ENCODE data around the gene PTOV1. TPM values are rescaled to one million over a fixed set of nuclear protein-coding genes. Genes with fewer than 3 reads are reported as not detected.

The PTOV1 gene
- total and polyA plus RNA-seq, 2 of the 8 experiments (the other 6 are each of a cell fraction or from before 2014, with no cell fraction given) = 147 to 251 TPM

GRCh38 chr19:49883094-49883493, 32.1 kb downstream of the PTOV1 start (continued):
- TF ChIP-seq, protein P1, sequence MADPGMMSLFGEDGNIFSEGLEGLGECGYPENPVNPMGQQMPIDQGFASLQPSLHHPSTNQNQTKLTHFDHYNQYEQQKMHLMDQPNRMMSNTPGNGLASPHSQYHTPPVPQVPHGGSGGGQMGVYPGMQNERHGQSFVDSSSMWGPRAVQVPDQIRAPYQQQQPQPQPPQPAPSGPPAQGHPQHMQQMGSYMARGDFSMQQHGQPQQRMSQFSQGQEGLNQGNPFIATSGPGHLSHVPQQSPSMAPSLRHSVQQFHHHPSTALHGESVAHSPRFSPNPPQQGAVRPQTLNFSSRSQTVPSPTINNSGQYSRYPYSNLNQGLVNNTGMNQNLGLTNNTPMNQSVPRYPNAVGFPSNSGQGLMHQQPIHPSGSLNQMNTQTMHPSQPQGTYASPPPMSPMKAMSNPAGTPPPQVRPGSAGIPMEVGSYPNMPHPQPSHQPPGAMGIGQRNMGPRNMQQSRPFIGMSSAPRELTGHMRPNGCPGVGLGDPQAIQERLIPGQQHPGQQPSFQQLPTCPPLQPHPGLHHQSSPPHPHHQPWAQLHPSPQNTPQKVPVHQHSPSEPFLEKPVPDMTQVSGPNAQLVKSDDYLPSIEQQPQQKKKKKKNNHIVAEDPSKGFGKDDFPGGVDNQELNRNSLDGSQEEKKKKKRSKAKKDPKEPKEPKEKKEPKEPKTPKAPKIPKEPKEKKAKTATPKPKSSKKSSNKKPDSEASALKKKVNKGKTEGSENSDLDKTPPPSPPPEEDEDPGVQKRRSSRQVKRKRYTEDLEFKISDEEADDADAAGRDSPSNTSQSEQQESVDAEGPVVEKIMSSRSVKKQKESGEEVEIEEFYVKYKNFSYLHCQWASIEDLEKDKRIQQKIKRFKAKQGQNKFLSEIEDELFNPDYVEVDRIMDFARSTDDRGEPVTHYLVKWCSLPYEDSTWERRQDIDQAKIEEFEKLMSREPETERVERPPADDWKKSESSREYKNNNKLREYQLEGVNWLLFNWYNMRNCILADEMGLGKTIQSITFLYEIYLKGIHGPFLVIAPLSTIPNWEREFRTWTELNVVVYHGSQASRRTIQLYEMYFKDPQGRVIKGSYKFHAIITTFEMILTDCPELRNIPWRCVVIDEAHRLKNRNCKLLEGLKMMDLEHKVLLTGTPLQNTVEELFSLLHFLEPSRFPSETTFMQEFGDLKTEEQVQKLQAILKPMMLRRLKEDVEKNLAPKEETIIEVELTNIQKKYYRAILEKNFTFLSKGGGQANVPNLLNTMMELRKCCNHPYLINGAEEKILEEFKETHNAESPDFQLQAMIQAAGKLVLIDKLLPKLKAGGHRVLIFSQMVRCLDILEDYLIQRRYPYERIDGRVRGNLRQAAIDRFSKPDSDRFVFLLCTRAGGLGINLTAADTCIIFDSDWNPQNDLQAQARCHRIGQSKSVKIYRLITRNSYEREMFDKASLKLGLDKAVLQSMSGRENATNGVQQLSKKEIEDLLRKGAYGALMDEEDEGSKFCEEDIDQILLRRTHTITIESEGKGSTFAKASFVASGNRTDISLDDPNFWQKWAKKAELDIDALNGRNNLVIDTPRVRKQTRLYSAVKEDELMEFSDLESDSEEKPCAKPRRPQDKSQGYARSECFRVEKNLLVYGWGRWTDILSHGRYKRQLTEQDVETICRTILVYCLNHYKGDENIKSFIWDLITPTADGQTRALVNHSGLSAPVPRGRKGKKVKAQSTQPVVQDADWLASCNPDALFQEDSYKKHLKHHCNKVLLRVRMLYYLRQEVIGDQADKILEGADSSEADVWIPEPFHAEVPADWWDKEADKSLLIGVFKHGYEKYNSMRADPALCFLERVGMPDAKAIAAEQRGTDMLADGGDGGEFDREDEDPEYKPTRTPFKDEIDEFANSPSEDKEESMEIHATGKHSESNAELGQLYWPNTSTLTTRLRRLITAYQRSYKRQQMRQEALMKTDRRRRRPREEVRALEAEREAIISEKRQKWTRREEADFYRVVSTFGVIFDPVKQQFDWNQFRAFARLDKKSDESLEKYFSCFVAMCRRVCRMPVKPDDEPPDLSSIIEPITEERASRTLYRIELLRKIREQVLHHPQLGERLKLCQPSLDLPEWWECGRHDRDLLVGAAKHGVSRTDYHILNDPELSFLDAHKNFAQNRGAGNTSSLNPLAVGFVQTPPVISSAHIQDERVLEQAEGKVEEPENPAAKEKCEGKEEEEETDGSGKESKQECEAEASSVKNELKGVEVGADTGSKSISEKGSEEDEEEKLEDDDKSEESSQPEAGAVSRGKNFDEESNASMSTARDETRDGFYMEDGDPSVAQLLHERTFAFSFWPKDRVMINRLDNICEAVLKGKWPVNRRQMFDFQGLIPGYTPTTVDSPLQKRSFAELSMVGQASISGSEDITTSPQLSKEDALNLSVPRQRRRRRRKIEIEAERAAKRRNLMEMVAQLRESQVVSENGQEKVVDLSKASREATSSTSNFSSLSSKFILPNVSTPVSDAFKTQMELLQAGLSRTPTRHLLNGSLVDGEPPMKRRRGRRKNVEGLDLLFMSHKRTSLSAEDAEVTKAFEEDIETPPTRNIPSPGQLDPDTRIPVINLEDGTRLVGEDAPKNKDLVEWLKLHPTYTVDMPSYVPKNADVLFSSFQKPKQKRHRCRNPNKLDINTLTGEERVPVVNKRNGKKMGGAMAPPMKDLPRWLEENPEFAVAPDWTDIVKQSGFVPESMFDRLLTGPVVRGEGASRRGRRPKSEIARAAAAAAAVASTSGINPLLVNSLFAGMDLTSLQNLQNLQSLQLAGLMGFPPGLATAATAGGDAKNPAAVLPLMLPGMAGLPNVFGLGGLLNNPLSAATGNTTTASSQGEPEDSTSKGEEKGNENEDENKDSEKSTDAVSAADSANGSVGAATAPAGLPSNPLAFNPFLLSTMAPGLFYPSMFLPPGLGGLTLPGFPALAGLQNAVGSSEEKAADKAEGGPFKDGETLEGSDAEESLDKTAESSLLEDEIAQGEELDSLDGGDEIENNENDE (IDR thresholded peaks at IDR 0.05; ENCODE audit: insufficient replicate concordance, low read length) = no peak
- TF ChIP-seq SAP30 (IDR thresholded peaks at IDR 0.05; ENCODE audit: insufficient read depth, insufficient replicate concordance, low read length) = no peak
- TF ChIP-seq POLR2A (IDR thresholded peaks at IDR 0.05; ENCODE audit: control extremely low read depth in 1 of 2, low read depth in 2 of 2, low read length in 2 of 2) = no peak
- TF ChIP-seq BACH1 (IDR thresholded peaks at IDR 0.05; ENCODE audit: low read length) = no peak
- no peak for TF ChIP-seq SRF (IDR thresholded peaks at IDR 0.05; ENCODE audit: low read depth, low read length)
- TF ChIP-seq RNF2 (IDR thresholded peaks at IDR 0.05; ENCODE audit: borderline replicate concordance, low read depth, low read length, missing control alignments, poor library complexity, severe bottlenecking) = no peak
- TF ChIP-seq TAF7 (optimal IDR thresholded peaks at IDR 0.05; ENCODE audit: borderline replicate concordance, low read depth, low read length) = no peak
- no peak for TF ChIP-seq HDAC6 (IDR thresholded peaks at IDR 0.05; ENCODE audit: low read depth, low read length)

Data from H1 (cell line).